DMS153 (cell line): Measurements from ENCODE around the gene PAK6.

ENCODE experiments used
- DNase-seq: peaks from one replicate; lab custom pipeline; 2025; lab: John Stamatoyannopoulos, UW

The PAK6 gene

GRCh38 chr15:40293006-40293405, 54.1 kb downstream of the PAK6 start:
- no peak for DNase-seq

GRCh38 chr15:40293905-40294895, 55.3 kb downstream of the PAK6 start:
- DNase-seq: no peak

- DNase-seq: no peak
Observed at GRCh38 chr15:40295297-40295696, 56.4 kb downstream of the PAK6 start.

- no peak for DNase-seq
Observed at GRCh38 chr15:40295877-40296560, 57.2 kb downstream of the PAK6 start.

GRCh38 chr15:40296561-40297230, 57.8 kb downstream of the PAK6 start:
- DNase-seq: no peak

- DNase-seq: no peak
Observed at GRCh38 chr15:40297356-40297755, 58.5 kb downstream of the PAK6 start.

- no peak for DNase-seq
Observed at GRCh38 chr15:40298216-40298935, 59.5 kb downstream of the PAK6 start.

- DNase-seq: no peak
Observed at GRCh38 chr15:40300367-40300766, 61.5 kb downstream of the PAK6 start.

- DNase-seq: no peak
Observed at GRCh38 chr15:40300771-40301170, 61.9 kb downstream of the PAK6 start.

GRCh38 chr15:40301467-40302179, 62.8 kb downstream of the PAK6 start:
- DNase-seq: no peak

GRCh38 chr15:40302288-40302886, 63.5 kb downstream of the PAK6 start:
- no peak for DNase-seq

- DNase-seq: no peak
Observed at GRCh38 chr15:40302981-40303380, 64.1 kb downstream of the PAK6 start.

GRCh38 chr15:40303576-40303975, 64.7 kb downstream of the PAK6 start:
- DNase-seq: no peak

- DNase-seq: no peak
Observed at GRCh38 chr15:40305281-40305680, 66.4 kb downstream of the PAK6 start.

GRCh38 chr15:40306371-40306770, 67.5 kb downstream of the PAK6 start:
- no peak for DNase-seq

GRCh38 chr15:40306908-40307307, 68.0 kb downstream of the PAK6 start:
- no peak for DNase-seq

- no peak for DNase-seq
Observed at GRCh38 chr15:40307421-40308211, 68.8 kb downstream of the PAK6 start, which contains the start of gene PLCB2. TSS of gene PLCB2 (minus strand) at chr15:40307935. CDS start at chr15:40307672, 263 bp downstream.

GRCh38 chr15:40309344-40309862, 70.5 kb downstream of the PAK6 start:
- DNase-seq: no peak
